ENCODE data around the gene PKN2.

Gene PKN2

GRCh38 chr1:88768816-88769215 is 84.7 kb downstream of the PKN2 start:
- Histone ChIP-seq H3K4me1 (ENCODE audit: control insufficient read depth, insufficient read depth, low read length) (no peaks in the 10 kb centered on the region), H3K27ac (ENCODE audit: extremely low read depth, low read depth, low read length) (no peak overlapping the region), H3K9me3 (ENCODE audit: control insufficient read depth, insufficient read depth, low read depth, low read length) (no peaks in the 10 kb centered on the region), H3K36me3 (ENCODE audit: control insufficient read depth in 2 of 2, insufficient read depth in 1 of 2, low read length in 2 of 2) (peaks cover 8 to 32% of the 10 kb centered on the region in 2 experiments; a peak in 2 of 3 replicates), H3K4me3 (ENCODE audit: low read depth, low read length) (no peak overlapping the region)
- ChIA-PET POLR2A (no interaction called here), CTCF (no interaction called here)
- no peak for TF ChIP-seq ZFP41 (tag by site-specific recombination; IDR thresholded peaks at IDR 0.05; ENCODE audit: borderline replicate concordance)
- no peak for TF ChIP-seq KLF8 (tag by site-specific recombination; IDR thresholded peaks at IDR 0.05)
- TF ChIP-seq ZNF488 (tag by site-specific recombination; IDR thresholded peaks at IDR 0.05) = no peak
- TF ChIP-seq ZBTB49 (tag by site-specific recombination; IDR thresholded peaks at IDR 0.05; ENCODE audit: low read depth) = no peak
- no peak for TF ChIP-seq ZNF510 (tag by site-specific recombination; IDR thresholded peaks at IDR 0.05; ENCODE audit: insufficient replicate concordance)
- TF ChIP-seq ZNF768 (tag by site-specific recombination; IDR thresholded peaks at IDR 0.05) = no peak
- TF ChIP-seq ZNF777 (tag by site-specific recombination; IDR thresholded peaks at IDR 0.05; ENCODE audit: borderline replicate concordance) = no peak

DNA sequence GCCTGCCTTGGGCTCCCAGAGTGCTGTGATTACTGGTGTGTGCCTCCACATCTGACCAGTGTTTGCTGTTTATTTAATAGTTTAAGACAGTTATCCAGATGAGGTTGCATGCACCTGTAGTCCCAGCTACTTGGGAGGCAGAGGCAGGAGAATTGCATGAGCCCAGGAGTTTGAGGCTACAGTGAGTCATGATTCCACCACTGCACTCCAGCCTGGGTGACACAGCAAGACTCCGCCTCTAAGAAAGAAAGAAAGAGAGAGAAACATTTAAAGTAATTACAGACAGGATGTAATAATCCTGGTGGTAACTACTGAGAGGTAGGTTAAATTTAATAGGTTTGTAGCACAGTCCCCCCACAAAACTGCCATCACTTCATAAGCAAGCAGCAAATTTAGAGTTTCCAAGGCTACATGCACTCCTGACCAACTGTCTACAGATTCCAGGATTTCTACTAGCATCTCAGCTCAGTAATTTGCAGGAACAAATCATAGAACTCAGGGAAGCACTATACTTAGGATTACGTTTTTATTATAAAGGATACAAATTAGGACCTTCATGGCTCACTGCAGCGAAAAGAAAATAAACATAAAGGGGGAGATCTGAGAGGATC is 89.6 kb downstream of the PKN2 start:
- Histone ChIP-seq H3K4me3 (ENCODE audit: low read depth, low read length) (no peak overlapping the region), H3K4me1 (ENCODE audit: control insufficient read depth, insufficient read depth, low read length) (no peaks in the 10 kb centered on the region), H3K9me3 (ENCODE audit: control insufficient read depth, insufficient read depth, low read depth, low read length) (no peaks in the 10 kb centered on the region), H3K36me3 (ENCODE audit: control insufficient read depth in 2 of 2, insufficient read depth in 1 of 2, low read length in 2 of 2) (peaks cover 8 to 56% of the 10 kb centered on the region in 2 experiments; a peak in 2 of 3 replicates), H3K27ac (ENCODE audit: extremely low read depth, low read depth, low read length) (no peak overlapping the region)
- CTCF ChIA-PET = interaction anchor here (0.7 kb wide), 1 partner anchor 122 kb away, joined by 3 read pairs; no protein-coding TSS in a partner anchor
- POLR2A ChIA-PET = interaction anchor here (1.0 kb wide), 1 partner anchor 90 kb away, joined by 4 read pairs; the partner anchor contains the start of gene PKN2
- TF ChIP-seq, protein P1, sequence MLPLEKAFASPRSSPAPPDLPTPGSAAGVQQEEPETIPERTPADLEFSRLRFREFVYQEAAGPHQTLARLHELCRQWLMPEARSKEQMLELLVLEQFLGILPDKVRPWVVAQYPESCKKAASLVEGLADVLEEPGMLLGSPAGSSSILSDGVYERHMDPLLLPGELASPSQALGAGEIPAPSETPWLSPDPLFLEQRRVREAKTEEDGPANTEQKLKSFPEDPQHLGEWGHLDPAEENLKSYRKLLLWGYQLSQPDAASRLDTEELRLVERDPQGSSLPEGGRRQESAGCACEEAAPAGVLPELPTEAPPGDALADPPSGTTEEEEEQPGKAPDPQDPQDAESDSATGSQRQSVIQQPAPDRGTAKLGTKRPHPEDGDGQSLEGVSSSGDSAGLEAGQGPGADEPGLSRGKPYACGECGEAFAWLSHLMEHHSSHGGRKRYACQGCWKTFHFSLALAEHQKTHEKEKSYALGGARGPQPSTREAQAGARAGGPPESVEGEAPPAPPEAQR (tag by site-specific recombination; IDR thresholded peaks at IDR 0.05) = no peak
- TF ChIP-seq ZNF214 (tag by site-specific recombination; IDR thresholded peaks at IDR 0.05; ENCODE audit: borderline replicate concordance) (no peak), ZBTB17 (tag by site-specific recombination; IDR thresholded peaks at IDR 0.05) (no peak), FEZF1 (tag by site-specific recombination; IDR thresholded peaks at IDR 0.05) (no peak), ZBTB44 (tag by site-specific recombination; IDR thresholded peaks at IDR 0.05) (no peak), PRDM10 (tag by site-specific recombination; IDR thresholded peaks at IDR 0.05) (no peak), ZFHX2 (tag by site-specific recombination; conservative IDR thresholded peaks at IDR 0.05) (no peak)
- TF ChIP-seq, protein P2, sequence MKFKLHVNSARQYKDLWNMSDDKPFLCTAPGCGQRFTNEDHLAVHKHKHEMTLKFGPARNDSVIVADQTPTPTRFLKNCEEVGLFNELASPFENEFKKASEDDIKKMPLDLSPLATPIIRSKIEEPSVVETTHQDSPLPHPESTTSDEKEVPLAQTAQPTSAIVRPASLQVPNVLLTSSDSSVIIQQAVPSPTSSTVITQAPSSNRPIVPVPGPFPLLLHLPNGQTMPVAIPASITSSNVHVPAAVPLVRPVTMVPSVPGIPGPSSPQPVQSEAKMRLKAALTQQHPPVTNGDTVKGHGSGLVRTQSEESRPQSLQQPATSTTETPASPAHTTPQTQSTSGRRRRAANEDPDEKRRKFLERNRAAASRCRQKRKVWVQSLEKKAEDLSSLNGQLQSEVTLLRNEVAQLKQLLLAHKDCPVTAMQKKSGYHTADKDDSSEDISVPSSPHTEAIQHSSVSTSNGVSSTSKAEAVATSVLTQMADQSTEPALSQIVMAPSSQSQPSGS (tag by site-specific recombination; IDR thresholded peaks at IDR 0.05; ENCODE audit: low read depth) = no peak
- TF ChIP-seq, protein P3, sequence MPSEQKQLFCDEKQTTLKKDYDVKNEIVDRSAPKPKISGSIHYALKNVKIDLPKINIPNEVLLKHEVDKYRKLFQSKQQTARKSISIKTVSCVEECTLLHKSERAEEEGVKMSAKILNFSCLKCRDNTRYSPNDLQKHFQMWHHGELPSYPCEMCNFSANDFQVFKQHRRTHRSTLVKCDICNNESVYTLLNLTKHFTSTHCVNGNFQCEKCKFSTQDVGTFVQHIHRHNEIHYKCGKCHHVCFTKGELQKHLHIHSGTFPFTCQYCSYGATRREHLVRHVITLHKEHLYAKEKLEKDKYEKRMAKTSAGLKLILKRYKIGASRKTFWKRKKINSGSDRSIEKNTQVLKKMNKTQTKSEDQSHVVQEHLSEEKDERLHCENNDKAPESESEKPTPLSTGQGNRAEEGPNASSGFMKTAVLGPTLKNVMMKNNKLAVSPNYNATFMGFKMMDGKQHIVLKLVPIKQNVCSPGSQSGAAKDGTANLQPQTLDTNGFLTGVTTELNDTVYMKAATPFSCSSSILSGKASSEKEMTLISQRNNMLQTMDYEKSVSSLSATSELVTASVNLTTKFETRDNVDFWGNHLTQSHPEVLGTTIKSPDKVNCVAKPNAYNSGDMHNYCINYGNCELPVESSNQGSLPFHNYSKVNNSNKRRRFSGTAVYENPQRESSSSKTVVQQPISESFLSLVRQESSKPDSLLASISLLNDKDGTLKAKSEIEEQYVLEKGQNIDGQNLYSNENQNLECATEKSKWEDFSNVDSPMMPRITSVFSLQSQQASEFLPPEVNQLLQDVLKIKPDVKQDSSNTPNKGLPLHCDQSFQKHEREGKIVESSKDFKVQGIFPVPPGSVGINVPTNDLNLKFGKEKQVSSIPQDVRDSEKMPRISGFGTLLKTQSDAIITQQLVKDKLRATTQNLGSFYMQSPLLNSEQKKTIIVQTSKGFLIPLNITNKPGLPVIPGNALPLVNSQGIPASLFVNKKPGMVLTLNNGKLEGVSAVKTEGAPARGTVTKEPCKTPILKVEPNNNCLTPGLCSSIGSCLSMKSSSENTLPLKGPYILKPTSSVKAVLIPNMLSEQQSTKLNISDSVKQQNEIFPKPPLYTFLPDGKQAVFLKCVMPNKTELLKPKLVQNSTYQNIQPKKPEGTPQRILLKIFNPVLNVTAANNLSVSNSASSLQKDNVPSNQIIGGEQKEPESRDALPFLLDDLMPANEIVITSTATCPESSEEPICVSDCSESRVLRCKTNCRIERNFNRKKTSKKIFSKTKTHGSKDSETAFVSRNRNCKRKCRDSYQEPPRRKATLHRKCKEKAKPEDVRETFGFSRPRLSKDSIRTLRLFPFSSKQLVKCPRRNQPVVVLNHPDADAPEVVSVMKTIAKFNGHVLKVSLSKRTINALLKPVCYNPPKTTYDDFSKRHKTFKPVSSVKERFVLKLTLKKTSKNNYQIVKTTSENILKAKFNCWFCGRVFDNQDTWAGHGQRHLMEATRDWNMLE (tag by site-specific recombination; conservative IDR thresholded peaks at IDR 0.05; ENCODE audit: low read depth) = no peak

Data from HEK293 (cell line).